ENCODE data around the gene TNS3.

The TNS3 gene

GRCh38 chr7:47424523-47424922 is 157.4 kb downstream of the TNS3 start:
- DNase-seq (ENCODE audit: low spot score) = no peak

- no peak for DNase-seq (ENCODE audit: low spot score)
These were observed 158.7 kb downstream of the TNS3 start for GRCh38 chr7:47423196-47423595.

- DNase-seq (ENCODE audit: low spot score) = no peak
These were observed 159.3 kb downstream of the TNS3 start for GRCh38 chr7:47422611-47423010.

GRCh38 chr7:47421456-47421855 is 160.5 kb downstream of the TNS3 start:
- no peak for DNase-seq (ENCODE audit: low spot score)

- DNase-seq (ENCODE audit: low spot score) = no peak
These were observed 161.7 kb downstream of the TNS3 start for GRCh38 chr7:47420122-47420780.

- no peak for DNase-seq (ENCODE audit: low spot score)
These were observed 162.4 kb downstream of the TNS3 start for GRCh38 chr7:47419471-47419870.

GRCh38 chr7:47418601-47419309 is 163.2 kb downstream of the TNS3 start:
- no peak for DNase-seq (ENCODE audit: low spot score)

- DNase-seq (ENCODE audit: low spot score) = no peak
These were observed 165.1 kb downstream of the TNS3 start for GRCh38 chr7:47416492-47417480.

- DNase-seq (ENCODE audit: low spot score) = no peak
These were observed 166.3 kb downstream of the TNS3 start for GRCh38 chr7:47415318-47416212.

GRCh38 chr7:47414342-47415317 is 167.3 kb downstream of the TNS3 start:
- DNase-seq (ENCODE audit: low spot score) = no peak

- DNase-seq (ENCODE audit: low spot score) = no peak
These were observed 168.2 kb downstream of the TNS3 start for GRCh38 chr7:47413526-47414341.

GRCh38 chr7:47411901-47412300 is 170.0 kb downstream of the TNS3 start:
- no peak for DNase-seq (ENCODE audit: low spot score)

- no peak for DNase-seq (ENCODE audit: low spot score)
These were observed 170.5 kb downstream of the TNS3 start for GRCh38 chr7:47411281-47411869.

- DNase-seq (ENCODE audit: low spot score) = no peak
These were observed 173.2 kb downstream of the TNS3 start for GRCh38 chr7:47408675-47409074.

- no peak for DNase-seq (ENCODE audit: low spot score)
These were observed 173.9 kb downstream of the TNS3 start for GRCh38 chr7:47407821-47408674.

- no peak for DNase-seq (ENCODE audit: low spot score)
These were observed 174.8 kb downstream of the TNS3 start for GRCh38 chr7:47407136-47407535.

- no peak for DNase-seq (ENCODE audit: low spot score)
These were observed 175.1 kb downstream of the TNS3 start for GRCh38 chr7:47406801-47407129.

All from CD4-positive, alpha-beta T cell treated with Interleukin-2 at 100 ng/mL for 4 hours (primary cell).